HepG2 (cell line): ENCODE results near the gene RPS6KA2. TPM values are rescaled to one million over a fixed set of nuclear protein-coding genes. Genes with fewer than 3 reads are reported as not detected.

Source experiments
- BRD4 ChIP-seq: sonication (generic); formaldehyde crosslinking; IDR thresholded peaks from 2 replicates; pipeline ENCODE4 v1.4.0; 2020; ENCODE audit warnings: missing genetic modification reagents
- DMTF1 ChIP-seq: sonication (generic); formaldehyde crosslinking; IDR thresholded peaks from 2 replicates; pipeline ENCODE4 v1.4.0; 2020; ENCODE audit warnings: mild to moderate bottlenecking, missing genetic modification reagents
- HNRNPL ChIP-seq: fragments of 200-400 bp; formaldehyde crosslinking; IDR thresholded peaks from 2 replicates; pipeline ENCODE4 v1.6.1; 2017; ENCODE audit warnings: mild to moderate bottlenecking, low read depth, low read length
- HOXA5 ChIP-seq: sonication (generic); formaldehyde crosslinking; IDR thresholded peaks from 2 replicates; pipeline ENCODE4 v1.4.0; 2020; ENCODE audit warnings: missing genetic modification reagents
- KAT7 ChIP-seq: IDR thresholded peaks from 2 replicates; pipeline ENCODE4 v1.6.1; 2018; ENCODE audit warnings: borderline replicate concordance, missing compliant biosample characterization
- MXD4 ChIP-seq: IDR thresholded peaks from 2 replicates; pipeline ENCODE4 v1.6.1; 2016; ENCODE audit warnings: mild to moderate bottlenecking, missing biosample characterization, missing genetic modification reagents
- RBFOX2 ChIP-seq: fragments of 200-400 bp; formaldehyde crosslinking; IDR thresholded peaks from 2 replicates; pipeline ENCODE4 v1.6.1; 2017; ENCODE audit warnings: low read depth, mild to moderate bottlenecking, low read length
- RFX3 ChIP-seq: IDR thresholded peaks from 2 replicates; pipeline ENCODE4 v1.6.1; 2016; ENCODE audit warnings: missing biosample characterization, missing genetic modification reagents
- TARDBP ChIP-seq: sonication (generic); formaldehyde crosslinking; IDR thresholded peaks from 2 replicates; pipeline ENCODE4 v1.8.0; 2022; ENCODE audit warnings: mild to moderate bottlenecking, missing genetic modification reagents
- TBX3 ChIP-seq: fragments of 450-650 bp; IDR thresholded peaks from 2 replicates; pipeline ENCODE4 v1.6.1; 2017; ENCODE audit warnings: antibody characterized with exemption, mild to moderate bottlenecking, inconsistent platforms, borderline replicate concordance
- ZKSCAN5 ChIP-seq: sonication (generic); formaldehyde crosslinking; IDR thresholded peaks from 2 replicates; pipeline ENCODE4 v1.5.1; 2020; ENCODE audit warnings: mild to moderate bottlenecking, missing genetic modification reagents
- ZNF160 ChIP-seq: sonication (generic); formaldehyde crosslinking; IDR thresholded peaks from 2 replicates; pipeline ENCODE4 v1.8.0; 2022; ENCODE audit warnings: mild to moderate bottlenecking, inconsistent platforms, missing genetic modification reagents
- ZNF232 ChIP-seq: sonication (generic); formaldehyde crosslinking; IDR thresholded peaks from 2 replicates; pipeline ENCODE4 v1.4.0; 2020; ENCODE audit warnings: missing genetic modification reagents, borderline replicate concordance
- ZNF296 ChIP-seq: sonication (generic); formaldehyde crosslinking; conservative IDR thresholded peaks from 2 replicates; pipeline ENCODE4 v1.5.0; 2020; ENCODE audit warnings: mild to moderate bottlenecking, missing genetic modification reagents
- ZNF333 ChIP-seq: sonication (generic); formaldehyde crosslinking; IDR thresholded peaks from 2 replicates; pipeline ENCODE4 v1.4.0; 2020; ENCODE audit warnings: mild to moderate bottlenecking, missing genetic modification reagents, borderline replicate concordance
- ZNF530 ChIP-seq: sonication (generic); formaldehyde crosslinking; IDR thresholded peaks from 2 replicates; pipeline ENCODE4 v1.5.0; 2020; ENCODE audit warnings: low read depth, mild to moderate bottlenecking, missing genetic modification reagents
- ZNF556 ChIP-seq: sonication (generic); formaldehyde crosslinking; IDR thresholded peaks from 2 replicates; pipeline ENCODE4 v1.4.0; 2020; ENCODE audit warnings: mild to moderate bottlenecking, missing genetic modification reagents, borderline replicate concordance
- polyA plus RNA-seq, 8 experiments: library from polyadenylated mRNA; depleted of rRNA in 3 of 8; stranded (reverse) in 7 of 8; unstranded in 1 of 8; fragments of >200 nt; fragmentation: Illumina TruSeq in 4 of 8; extraction: Trizol in 4 of 8; gene quantifications; 2 replicates each; pipeline versions ENCODE4 v1.2.1 to v1.2.3, GENCODE V29; 2011 to 2016; ENCODE audit warnings: low read depth in 4 of 8, missing spikeins in 1 of 8, mixed read lengths in 1 of 8; ENCODE audit not compliant: insufficient read depth in 1 of 8
- total RNA-seq, 5 experiments: library from RNA; depleted of rRNA; stranded (reverse); fragments of >200 nt; fragmentation: Illumina TruSeq; extraction: Trizol; gene quantifications; 2 replicates each; pipeline ENCODE4 v1.2.3, GENCODE V29; 2016; ENCODE audit warnings: low read depth in 1 of 5
- TF ChIP-seq, protein P1 (sequence below): sonication (generic); formaldehyde crosslinking; IDR thresholded peaks from 2 replicates; pipeline ENCODE4 v1.4.0; 2020; ENCODE audit warnings: missing genetic modification reagents
- TF ChIP-seq, protein P2 (sequence below): sonication (generic); formaldehyde crosslinking; IDR thresholded peaks from 2 replicates; pipeline ENCODE4 v1.9.0; 2021; ENCODE audit warnings: missing genetic modification reagents, borderline replicate concordance
- TF ChIP-seq, protein P3 (sequence below): sonication (generic); formaldehyde crosslinking; IDR thresholded peaks from 2 replicates; pipeline ENCODE4 v1.5.0; 2020; ENCODE audit warnings: mild to moderate bottlenecking, missing genetic modification reagents
- TF ChIP-seq, protein P4 (sequence below): sonication (generic); formaldehyde crosslinking; conservative IDR thresholded peaks from 2 replicates; pipeline ENCODE4 v1.4.0; 2020; ENCODE audit warnings: missing genetic modification reagents

RPS6KA2 gene
- total and polyA plus RNA-seq, 2 of the 13 experiments (the other 11 are each of a cell fraction or from before 2014, with no cell fraction given) = 0.22 to 0.38 TPM

DNA sequence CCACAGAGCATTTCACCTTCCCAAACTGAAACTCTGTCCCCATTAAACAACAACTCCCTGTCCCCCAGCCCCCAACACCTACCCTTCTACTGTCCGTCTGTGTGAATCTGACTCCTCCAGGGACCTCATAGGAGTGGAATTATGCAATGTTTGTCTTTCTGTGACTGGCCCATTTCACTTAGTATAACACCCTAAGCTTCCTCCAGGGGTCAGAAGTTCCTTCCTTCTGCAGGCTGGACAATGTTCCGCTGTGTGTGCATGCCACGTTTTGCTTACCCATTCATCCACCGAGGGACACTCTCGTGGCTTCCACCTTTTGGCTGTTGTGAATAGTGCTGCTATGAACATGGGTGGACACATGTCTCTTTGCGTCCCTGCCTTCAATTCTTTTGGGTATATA is 206.7 kb downstream of the RPS6KA2 start (continued):
- TF ChIP-seq DMTF1 (CRISPR knock-in tag) = no peak
- TF ChIP-seq ZKSCAN5 = no peak
- TF ChIP-seq, protein P1, sequence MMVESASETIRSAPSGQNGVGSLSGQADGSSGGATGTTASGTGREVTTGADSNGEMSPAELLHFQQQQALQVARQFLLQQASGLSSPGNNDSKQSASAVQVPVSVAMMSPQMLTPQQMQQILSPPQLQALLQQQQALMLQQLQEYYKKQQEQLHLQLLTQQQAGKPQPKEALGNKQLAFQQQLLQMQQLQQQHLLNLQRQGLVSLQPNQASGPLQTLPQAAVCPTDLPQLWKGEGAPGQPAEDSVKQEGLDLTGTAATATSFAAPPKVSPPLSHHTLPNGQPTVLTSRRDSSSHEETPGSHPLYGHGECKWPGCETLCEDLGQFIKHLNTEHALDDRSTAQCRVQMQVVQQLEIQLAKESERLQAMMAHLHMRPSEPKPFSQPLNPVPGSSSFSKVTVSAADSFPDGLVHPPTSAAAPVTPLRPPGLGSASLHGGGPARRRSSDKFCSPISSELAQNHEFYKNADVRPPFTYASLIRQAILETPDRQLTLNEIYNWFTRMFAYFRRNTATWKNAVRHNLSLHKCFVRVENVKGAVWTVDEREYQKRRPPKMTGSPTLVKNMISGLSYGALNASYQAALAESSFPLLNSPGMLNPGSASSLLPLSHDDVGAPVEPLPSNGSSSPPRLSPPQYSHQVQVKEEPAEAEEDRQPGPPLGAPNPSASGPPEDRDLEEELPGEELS (CRISPR knock-in tag) = peak; percentile 58; the same call in 1 of the 2 replicates
- no peak for TF ChIP-seq KAT7 (CRISPR knock-in tag)
- TF ChIP-seq, protein P2, sequence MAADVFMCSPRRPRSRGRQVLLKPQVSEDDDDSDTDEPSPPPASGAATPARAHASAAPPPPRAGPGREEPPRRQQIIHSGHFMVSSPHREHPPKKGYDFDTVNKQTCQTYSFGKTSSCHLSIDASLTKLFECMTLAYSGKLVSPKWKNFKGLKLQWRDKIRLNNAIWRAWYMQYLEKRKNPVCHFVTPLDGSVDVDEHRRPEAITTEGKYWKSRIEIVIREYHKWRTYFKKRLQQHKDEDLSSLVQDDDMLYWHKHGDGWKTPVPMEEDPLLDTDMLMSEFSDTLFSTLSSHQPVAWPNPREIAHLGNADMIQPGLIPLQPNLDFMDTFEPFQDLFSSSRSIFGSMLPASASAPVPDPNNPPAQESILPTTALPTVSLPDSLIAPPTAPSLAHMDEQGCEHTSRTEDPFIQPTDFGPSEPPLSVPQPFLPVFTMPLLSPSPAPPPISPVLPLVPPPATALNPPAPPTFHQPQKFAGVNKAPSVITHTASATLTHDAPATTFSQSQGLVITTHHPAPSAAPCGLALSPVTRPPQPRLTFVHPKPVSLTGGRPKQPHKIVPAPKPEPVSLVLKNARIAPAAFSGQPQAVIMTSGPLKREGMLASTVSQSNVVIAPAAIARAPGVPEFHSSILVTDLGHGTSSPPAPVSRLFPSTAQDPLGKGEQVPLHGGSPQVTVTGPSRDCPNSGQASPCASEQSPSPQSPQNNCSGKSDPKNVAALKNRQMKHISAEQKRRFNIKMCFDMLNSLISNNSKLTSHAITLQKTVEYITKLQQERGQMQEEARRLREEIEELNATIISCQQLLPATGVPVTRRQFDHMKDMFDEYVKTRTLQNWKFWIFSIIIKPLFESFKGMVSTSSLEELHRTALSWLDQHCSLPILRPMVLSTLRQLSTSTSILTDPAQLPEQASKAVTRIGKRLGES (CRISPR knock-in tag) = no peak
- TF ChIP-seq, protein P3, sequence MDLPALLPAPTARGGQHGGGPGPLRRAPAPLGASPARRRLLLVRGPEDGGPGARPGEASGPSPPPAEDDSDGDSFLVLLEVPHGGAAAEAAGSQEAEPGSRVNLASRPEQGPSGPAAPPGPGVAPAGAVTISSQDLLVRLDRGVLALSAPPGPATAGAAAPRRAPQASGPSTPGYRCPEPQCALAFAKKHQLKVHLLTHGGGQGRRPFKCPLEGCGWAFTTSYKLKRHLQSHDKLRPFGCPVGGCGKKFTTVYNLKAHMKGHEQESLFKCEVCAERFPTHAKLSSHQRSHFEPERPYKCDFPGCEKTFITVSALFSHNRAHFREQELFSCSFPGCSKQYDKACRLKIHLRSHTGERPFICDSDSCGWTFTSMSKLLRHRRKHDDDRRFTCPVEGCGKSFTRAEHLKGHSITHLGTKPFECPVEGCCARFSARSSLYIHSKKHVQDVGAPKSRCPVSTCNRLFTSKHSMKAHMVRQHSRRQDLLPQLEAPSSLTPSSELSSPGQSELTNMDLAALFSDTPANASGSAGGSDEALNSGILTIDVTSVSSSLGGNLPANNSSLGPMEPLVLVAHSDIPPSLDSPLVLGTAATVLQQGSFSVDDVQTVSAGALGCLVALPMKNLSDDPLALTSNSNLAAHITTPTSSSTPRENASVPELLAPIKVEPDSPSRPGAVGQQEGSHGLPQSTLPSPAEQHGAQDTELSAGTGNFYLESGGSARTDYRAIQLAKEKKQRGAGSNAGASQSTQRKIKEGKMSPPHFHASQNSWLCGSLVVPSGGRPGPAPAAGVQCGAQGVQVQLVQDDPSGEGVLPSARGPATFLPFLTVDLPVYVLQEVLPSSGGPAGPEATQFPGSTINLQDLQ (CRISPR knock-in tag) = no peak
- peak; percentile 63; the same call in 1 of the 2 replicates for TF ChIP-seq ZNF556 (CRISPR knock-in tag)
- TF ChIP-seq, protein P4, sequence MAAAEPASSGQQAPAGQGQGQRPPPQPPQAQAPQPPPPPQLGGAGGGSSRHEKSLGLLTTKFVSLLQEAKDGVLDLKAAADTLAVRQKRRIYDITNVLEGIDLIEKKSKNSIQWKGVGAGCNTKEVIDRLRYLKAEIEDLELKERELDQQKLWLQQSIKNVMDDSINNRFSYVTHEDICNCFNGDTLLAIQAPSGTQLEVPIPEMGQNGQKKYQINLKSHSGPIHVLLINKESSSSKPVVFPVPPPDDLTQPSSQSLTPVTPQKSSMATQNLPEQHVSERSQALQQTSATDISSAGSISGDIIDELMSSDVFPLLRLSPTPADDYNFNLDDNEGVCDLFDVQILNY (CRISPR knock-in tag) = no peak
- no peak for TF ChIP-seq MXD4
- no peak for TF ChIP-seq HOXA5
- TF ChIP-seq ZNF530 = no peak
- no peak for TF ChIP-seq ZNF160 (CRISPR knock-in tag)
- TF ChIP-seq ZNF232 = no peak
- TF ChIP-seq RBFOX2 = no peak
- TF ChIP-seq ZNF296 (CRISPR knock-in tag) = no peak
- peak; percentile 57; the same call in 1 of the 2 replicates for TF ChIP-seq TBX3
- no peak for TF ChIP-seq BRD4
- no peak for TF ChIP-seq RFX3 (CRISPR knock-in tag)
- TF ChIP-seq HNRNPL = no peak
- no peak for TF ChIP-seq ZNF333 (CRISPR knock-in tag)
- peak; percentile 59; the same call in 1 of the 2 replicates for TF ChIP-seq TARDBP
